Loucy (cell line): Measurements from ENCODE around the gene SP3.

ENCODE experiments used
- H2AFZ ChIP-seq: fragments of 200-600 bp; sonication (generic); 2 replicates; pipeline ENCODE4 v1.6.0; 2016; ENCODE audit warnings: antibody characterized with exemption, mild to moderate bottlenecking, low read length, moderate library complexity
- H3F3A ChIP-seq: fragments of 200-600 bp; 2 replicates; pipeline ENCODE4 v1.6.0; 2016; ENCODE audit warnings: antibody characterized with exemption, low read depth, mild to moderate bottlenecking
- H3K27me3 ChIP-seq: fragments of 200-600 bp; sonication (generic); 2 replicates; pipeline ENCODE4 v1.6.1; 2014; ENCODE audit warnings: low read length, mild to moderate bottlenecking; ENCODE audit not compliant: insufficient read depth, poor library complexity, severe bottlenecking
- H3K36me3 ChIP-seq: fragments of 200-600 bp; sonication (generic); 2 replicates; pipeline ENCODE4 v1.6.1; 2016; ENCODE audit warnings: low read length; ENCODE audit not compliant: insufficient read depth
- H3K4me1 ChIP-seq: fragments of 200-600 bp; sonication (generic); 2 replicates; pipeline ENCODE4 v1.5.1; 2014; ENCODE audit warnings: low read length, mild to moderate bottlenecking; ENCODE audit not compliant: insufficient read depth, poor library complexity, severe bottlenecking
- H3K4me2 ChIP-seq: fragments of 200-600 bp; sonication (generic); 2 replicates; pipeline ENCODE4 v1.6.0; 2014; ENCODE audit warnings: antibody characterized with exemption, low read length, low read depth, mild to moderate bottlenecking; ENCODE audit not compliant: poor library complexity, severe bottlenecking
- H3K4me3 ChIP-seq: fragments of 200-600 bp; sonication (generic); 2 replicates; pipeline ENCODE4 v1.5.1; 2014; ENCODE audit warnings: low read length, mild to moderate bottlenecking, mixed read lengths; ENCODE audit not compliant: poor library complexity, severe bottlenecking
- H3K79me2 ChIP-seq: fragments of 200-600 bp; sonication (generic); 2 replicates; pipeline ENCODE4 v1.6.1; 2014; ENCODE audit warnings: low read length; ENCODE audit not compliant: insufficient read depth
- H3K9ac ChIP-seq: fragments of 200-600 bp; sonication (generic); 2 replicates; pipeline ENCODE4 v1.6.0; 2014; ENCODE audit warnings: mild to moderate bottlenecking, low read depth, low read length, moderate library complexity; ENCODE audit not compliant: poor library complexity, severe bottlenecking
- H3K9me2 ChIP-seq: fragments of 200-600 bp; sonication (generic); replicated peaks from 2 replicates; pipeline ENCODE4 v1.6.1; 2016; ENCODE audit warnings: low read depth, low read length, mixed read lengths
- H3K9me3 ChIP-seq: fragments of 200-600 bp; sonication (generic); 2 replicates; pipeline ENCODE4 v1.6.1; 2014; ENCODE audit warnings: mild to moderate bottlenecking, antibody characterized with exemption, low read length, low read depth; ENCODE audit not compliant: insufficient read depth
- H4K20me1 ChIP-seq: fragments of 200-600 bp; sonication (generic); 2 replicates; pipeline ENCODE4 v1.6.0; 2014; ENCODE audit warnings: antibody characterized with exemption, low read length, mild to moderate bottlenecking; ENCODE audit not compliant: insufficient read depth, poor library complexity, severe bottlenecking
- CTCF ChIP-seq: fragments of 200-600 bp; sonication (generic); conservative IDR thresholded peaks from 2 replicates; pipeline ENCODE4 v1.5.1; 2014; ENCODE audit warnings: mild to moderate bottlenecking, antibody characterized with exemption, low read length
- EZH2phosphoT487 ChIP-seq: fragments of 200-600 bp; IDR thresholded peaks from 2 replicates; pipeline ENCODE4 v1.6.1; 2018; ENCODE audit warnings: antibody characterized with exemption, mild to moderate bottlenecking, moderate library complexity, borderline replicate concordance

SP3 gene

GRCh38 chr2:173997753-173998152, 32.6 kb upstream of the SP3 start:
- Histone ChIP-seq H3K4me2 (no peak overlapping the region), H2AFZ (no peak overlapping the region), H3K9me2 (no peaks in the 10 kb centered on the region), H3K27me3 (no peaks in the 10 kb centered on the region), H3K79me2 (no peaks in the 10 kb centered on the region), H3K4me1 (no peaks in the 10 kb centered on the region), H3K4me3 (no peak overlapping the region), H3K36me3 (no peaks in the 10 kb centered on the region), H3K9ac (no peak overlapping the region), H4K20me1 (no peaks in the 10 kb centered on the region), H3F3A (no peaks in the 10 kb centered on the region), H3K9me3 (no peaks in the 10 kb centered on the region)
- TF ChIP-seq EZH2phosphoT487 (no peak), CTCF (no peak)

- Histone ChIP-seq H3F3A (no peaks in the 10 kb centered on the region), H3K79me2 (no peaks in the 10 kb centered on the region), H3K36me3 (no peaks in the 10 kb centered on the region), H3K9me3 (no peaks in the 10 kb centered on the region), H3K4me2 (no peak overlapping the region), H3K4me1 (no peaks in the 10 kb centered on the region), H2AFZ (no peak overlapping the region), H3K9me2 (no peaks in the 10 kb centered on the region), H3K4me3 (no peak overlapping the region), H4K20me1 (no peaks in the 10 kb centered on the region), H3K27me3 (no peaks in the 10 kb centered on the region), H3K9ac (no peak overlapping the region)
- TF ChIP-seq CTCF (no peak), EZH2phosphoT487 (no peak)
Observed at GRCh38 chr2:173997269-173997668, 32.1 kb upstream of the SP3 start.

- Histone ChIP-seq H3K27me3 (no peaks in the 10 kb centered on the region), H3K4me2 (no peak overlapping the region), H3K4me3 (no peak overlapping the region), H3K9me3 (no peaks in the 10 kb centered on the region), H3F3A (no peaks in the 10 kb centered on the region), H3K79me2 (no peaks in the 10 kb centered on the region), H3K36me3 (no peaks in the 10 kb centered on the region), H4K20me1 (no peaks in the 10 kb centered on the region), H2AFZ (no peak overlapping the region), H3K9me2 (no peaks in the 10 kb centered on the region), H3K9ac (no peak overlapping the region), H3K4me1 (no peaks in the 10 kb centered on the region)
- TF ChIP-seq CTCF, result no peak
- no peak for TF ChIP-seq EZH2phosphoT487
Observed at GRCh38 chr2:173996766-173997165, 31.6 kb upstream of the SP3 start.
